Liver (tissue), 9 donors: ENCODE measurements around the gene CDRT15. TPM values are rescaled to one million over a fixed set of nuclear protein-coding genes. Genes with fewer than 3 reads are reported as not detected.

Source experiments
- DNase-seq: peaks from one replicate; pipeline ENCODE4 v3.0.0-alpha.2; 2017; ENCODE audit warnings: low spot score
- H3K27ac ChIP-seq, 2 donors: one replicate each; pipeline ENCODE4 v1.7.0; 2013; ENCODE audit warnings: inconsistent platforms in 2 of 2, low read length in 2 of 2, control low read depth in 1 of 2, low read depth in 1 of 2, mild to moderate bottlenecking in 1 of 2
- H3K27me3 ChIP-seq, 4 donors: one replicate each; pipeline versions ENCODE4 v1.6.1 to v1.7.0; 2013; ENCODE audit warnings: low read length in 3 of 4, inconsistent platforms in 1 of 4, mild to moderate bottlenecking in 1 of 4, moderate library complexity in 1 of 4; ENCODE audit not compliant: control insufficient read depth in 4 of 4, insufficient read depth in 4 of 4
- H3K36me3 ChIP-seq, 4 donors: one replicate each; pipeline versions ENCODE4 v1.6.1 to v1.7.0; 2013; ENCODE audit warnings: low read length in 3 of 4, mild to moderate bottlenecking in 3 of 4, low read depth in 1 of 4, moderate library complexity in 1 of 4; ENCODE audit not compliant: control insufficient read depth in 4 of 4, insufficient read depth in 3 of 4
- H3K4me1 ChIP-seq, 4 donors: one replicate each; pipeline versions ENCODE4 v1.6.1 to v1.7.0; 2013; ENCODE audit warnings: low read length in 3 of 4, mild to moderate bottlenecking in 3 of 4, moderate library complexity in 1 of 4; ENCODE audit not compliant: control insufficient read depth in 4 of 4, insufficient read depth in 4 of 4
- H3K4me3 ChIP-seq, 3 donors: one replicate each; pipeline versions ENCODE4 v1.6.1 to v1.7.0; 2013; ENCODE audit warnings: low read length in 3 of 3, control low read depth in 1 of 3, low read depth in 1 of 3, mild to moderate bottlenecking in 1 of 3
- H3K9ac ChIP-seq, 2 donors: one replicate each; pipeline ENCODE4 v1.7.0; 2013; ENCODE audit warnings: low read length in 2 of 2, mild to moderate bottlenecking in 2 of 2, moderate library complexity in 2 of 2, control low read depth in 1 of 2, low read depth in 1 of 2
- H3K9me3 ChIP-seq, 4 donors: one replicate each; pipeline versions ENCODE4 v1.6.1 to v1.7.0; 2013; ENCODE audit warnings: low read length in 3 of 4; ENCODE audit not compliant: control insufficient read depth in 4 of 4
- ATF3 ChIP-seq: IDR thresholded peaks from 2 replicates; pipeline ENCODE4 v1.6.1; 2016; ENCODE audit warnings: antibody characterized with exemption
- EGR1 ChIP-seq, 2 donors: IDR thresholded peaks; 2 replicates each; pipeline ENCODE4 v1.6.1; 2016 to 2018; ENCODE audit warnings: antibody characterized with exemption in 2 of 2, low read depth in 2 of 2
- FOXA1 ChIP-seq: IDR thresholded peaks from 2 replicates; pipeline ENCODE4 v1.6.1; 2016; ENCODE audit warnings: antibody characterized with exemption
- GABPA ChIP-seq, 2 donors: IDR thresholded peaks in 1 of 2; conservative IDR thresholded peaks in 1 of 2; 2 replicates each; pipeline ENCODE4 v1.6.1; 2016; ENCODE audit warnings: antibody characterized with exemption in 2 of 2, mild to moderate bottlenecking in 1 of 2, moderate library complexity in 1 of 2
- HNF4A ChIP-seq, 2 donors: conservative IDR thresholded peaks; 2 replicates each; pipeline ENCODE4 v1.6.1; 2016; ENCODE audit warnings: antibody characterized with exemption in 2 of 2, mild to moderate bottlenecking in 2 of 2
- JUND ChIP-seq, 2 donors: IDR thresholded peaks; 2 replicates each; pipeline ENCODE4 v1.6.1; 2016; ENCODE audit warnings: antibody characterized with exemption in 2 of 2
- MAX ChIP-seq: IDR thresholded peaks from 2 replicates; pipeline ENCODE4 v1.6.1; 2016; ENCODE audit warnings: antibody characterized with exemption
- RAD21 ChIP-seq, 2 donors: IDR thresholded peaks; 2 replicates each; pipeline ENCODE4 v1.6.1; 2016; ENCODE audit warnings: antibody characterized with exemption in 2 of 2, mild to moderate bottlenecking in 2 of 2
- RXRA ChIP-seq, 2 donors: IDR thresholded peaks; 2 replicates each; pipeline ENCODE4 v1.6.1; 2017 to 2018; ENCODE audit warnings: antibody characterized with exemption in 2 of 2, mild to moderate bottlenecking in 1 of 2
- SP1 ChIP-seq: IDR thresholded peaks from 2 replicates; pipeline ENCODE4 v1.6.1; 2018; ENCODE audit warnings: antibody characterized with exemption, mild to moderate bottlenecking
- YY1 ChIP-seq: IDR thresholded peaks from 2 replicates; pipeline ENCODE4 v1.6.1; 2016; ENCODE audit warnings: antibody characterized with exemption, mild to moderate bottlenecking
- ZBTB33 ChIP-seq: IDR thresholded peaks from 2 replicates; pipeline ENCODE4 v1.6.1; 2016; ENCODE audit warnings: antibody characterized with exemption
- WGBS: extraction: QIAGEN DNeasy Blood & Tissue Kit; methylation state at CpG from one replicate; pipeline ENCODE4 v1.1.7; 2013; 5-methylcytosine and 5-hydroxymethylcytosine counted together
- polyA plus RNA-seq, 2 donors: library from polyadenylated mRNA; stranded (reverse) in 1 of 2; unstranded in 1 of 2; fragments of 200-250 nt in 1 of 2; fragments of >200 nt in 1 of 2; fragmentation: Nextera tagmentation in 1 of 2; extraction: Ambion mirVana in 1 of 2; gene quantifications; one replicate each; pipeline versions ENCODE4 v1.2.1 to v1.2.3, GENCODE V29; 2013 to 2015
- total RNA-seq, 2 donors: library from RNA; depleted of rRNA; stranded (reverse); fragments of >200 nt; gene quantifications; one replicate each; pipeline ENCODE4 v1.2.3, GENCODE V29; 2014
- TF ChIP-seq, protein P1 (sequence below): IDR thresholded peaks from 2 replicates; pipeline ENCODE4 v1.6.1; 2016; ENCODE audit warnings: antibody characterized with exemption, mild to moderate bottlenecking
- donor health status: healthy.
- donor health status: healthy.
- donor health status: healthy.
- donor health status: healthy.
- donor health status: healthy.

CDRT15 gene
- total and polyA plus RNA-seq, 4 donors, result 0.40 TPM; not detected in 3

DNA sequence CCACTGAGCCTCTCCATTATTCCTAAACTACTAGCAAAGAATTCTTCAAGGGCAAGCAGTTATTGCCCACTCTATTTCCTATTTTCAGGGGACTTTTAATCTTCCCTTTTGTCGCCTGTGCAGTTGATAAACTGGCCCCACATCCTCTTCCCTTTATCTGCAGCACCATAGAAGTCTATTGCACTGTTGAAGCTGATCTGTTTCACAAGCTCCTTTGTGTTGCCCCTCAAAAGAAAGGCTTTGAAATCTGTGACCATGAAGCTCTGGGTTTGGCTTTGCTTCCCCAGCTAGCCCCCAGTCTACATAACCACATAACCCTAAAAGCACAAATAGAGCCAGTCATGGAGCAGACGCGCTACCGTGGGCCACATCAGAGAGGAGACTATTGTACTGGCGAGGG, 37.1 kb downstream of the CDRT15 start:
- H3K4me3 ChIP-seq, result no peak overlapping the region
- no peaks in the 10 kb centered on the region for H3K4me1 ChIP-seq
- TF ChIP-seq SP1 (no peak), ATF3 (no peak), MAX (no peak), ZBTB33 (no peak), RXRA (IDR thresholded peaks at IDR 0.05) (no peak), GABPA (IDR thresholded peaks at IDR 0.05 in 1 of 2, conservative IDR thresholded peaks at IDR 0.05 in 1 of 2) (no peak), JUND (IDR thresholded peaks at IDR 0.05) (no peak)
- TF ChIP-seq, protein P1, sequence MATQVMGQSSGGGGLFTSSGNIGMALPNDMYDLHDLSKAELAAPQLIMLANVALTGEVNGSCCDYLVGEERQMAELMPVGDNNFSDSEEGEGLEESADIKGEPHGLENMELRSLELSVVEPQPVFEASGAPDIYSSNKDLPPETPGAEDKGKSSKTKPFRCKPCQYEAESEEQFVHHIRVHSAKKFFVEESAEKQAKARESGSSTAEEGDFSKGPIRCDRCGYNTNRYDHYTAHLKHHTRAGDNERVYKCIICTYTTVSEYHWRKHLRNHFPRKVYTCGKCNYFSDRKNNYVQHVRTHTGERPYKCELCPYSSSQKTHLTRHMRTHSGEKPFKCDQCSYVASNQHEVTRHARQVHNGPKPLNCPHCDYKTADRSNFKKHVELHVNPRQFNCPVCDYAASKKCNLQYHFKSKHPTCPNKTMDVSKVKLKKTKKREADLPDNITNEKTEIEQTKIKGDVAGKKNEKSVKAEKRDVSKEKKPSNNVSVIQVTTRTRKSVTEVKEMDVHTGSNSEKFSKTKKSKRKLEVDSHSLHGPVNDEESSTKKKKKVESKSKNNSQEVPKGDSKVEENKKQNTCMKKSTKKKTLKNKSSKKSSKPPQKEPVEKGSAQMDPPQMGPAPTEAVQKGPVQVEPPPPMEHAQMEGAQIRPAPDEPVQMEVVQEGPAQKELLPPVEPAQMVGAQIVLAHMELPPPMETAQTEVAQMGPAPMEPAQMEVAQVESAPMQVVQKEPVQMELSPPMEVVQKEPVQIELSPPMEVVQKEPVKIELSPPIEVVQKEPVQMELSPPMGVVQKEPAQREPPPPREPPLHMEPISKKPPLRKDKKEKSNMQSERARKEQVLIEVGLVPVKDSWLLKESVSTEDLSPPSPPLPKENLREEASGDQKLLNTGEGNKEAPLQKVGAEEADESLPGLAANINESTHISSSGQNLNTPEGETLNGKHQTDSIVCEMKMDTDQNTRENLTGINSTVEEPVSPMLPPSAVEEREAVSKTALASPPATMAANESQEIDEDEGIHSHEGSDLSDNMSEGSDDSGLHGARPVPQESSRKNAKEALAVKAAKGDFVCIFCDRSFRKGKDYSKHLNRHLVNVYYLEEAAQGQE, result no peak
- no peak overlapping the region for H3K9ac ChIP-seq
- 96% methylated on average over 5 of the region's 5 CpGs for WGBS
- no peak overlapping the region for H3K27ac ChIP-seq
- H3K9me3 ChIP-seq, result no peaks in the 10 kb centered on the region
- DNase-seq, result no peak
- H3K36me3 ChIP-seq, result peaks cover 0 to 5% (median 0%) of the 10 kb centered on the region in 4 donors
- H3K27me3 ChIP-seq, result no peaks in the 10 kb centered on the region

DNA sequence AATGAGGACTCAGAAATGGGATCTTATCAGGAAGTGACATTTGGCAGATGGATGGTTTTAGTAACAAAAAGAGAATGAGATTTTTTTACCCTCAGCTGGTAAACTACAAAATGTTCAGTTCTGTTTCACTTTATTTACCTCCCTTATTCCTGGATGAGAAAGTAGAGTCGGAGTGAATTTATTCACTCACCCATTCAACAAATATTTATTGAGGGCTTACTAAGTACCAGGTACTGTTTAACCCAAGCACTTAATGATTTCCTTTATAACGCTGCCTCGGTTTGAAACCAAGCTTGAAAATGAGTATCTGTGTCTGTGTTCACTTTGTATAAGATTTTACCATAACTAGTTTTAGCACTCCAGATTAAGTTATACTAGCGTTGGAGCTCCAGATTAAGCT, 38.1 kb downstream of the CDRT15 start:
- 84% methylated on average over 4 of the region's 4 CpGs for WGBS
- DNase-seq, result no peak
- no peaks in the 10 kb centered on the region for H3K4me1 ChIP-seq
- H3K27ac ChIP-seq, result no peak overlapping the region
- no peaks in the 10 kb centered on the region for H3K27me3 ChIP-seq
- TF ChIP-seq ATF3 (no peak), HNF4A (conservative IDR thresholded peaks at IDR 0.05) (no peak), FOXA1 (no peak), GABPA (IDR thresholded peaks at IDR 0.05 in 1 of 2, conservative IDR thresholded peaks at IDR 0.05 in 1 of 2) (no peak), RXRA (IDR thresholded peaks at IDR 0.05) (no peak)
- H3K9me3 ChIP-seq, result no peaks in the 10 kb centered on the region
- H3K36me3 ChIP-seq, result peaks cover 0 to 3% (median 0%) of the 10 kb centered on the region in 4 donors
- no peak overlapping the region for H3K9ac ChIP-seq
- no peak overlapping the region for H3K4me3 ChIP-seq

DNA sequence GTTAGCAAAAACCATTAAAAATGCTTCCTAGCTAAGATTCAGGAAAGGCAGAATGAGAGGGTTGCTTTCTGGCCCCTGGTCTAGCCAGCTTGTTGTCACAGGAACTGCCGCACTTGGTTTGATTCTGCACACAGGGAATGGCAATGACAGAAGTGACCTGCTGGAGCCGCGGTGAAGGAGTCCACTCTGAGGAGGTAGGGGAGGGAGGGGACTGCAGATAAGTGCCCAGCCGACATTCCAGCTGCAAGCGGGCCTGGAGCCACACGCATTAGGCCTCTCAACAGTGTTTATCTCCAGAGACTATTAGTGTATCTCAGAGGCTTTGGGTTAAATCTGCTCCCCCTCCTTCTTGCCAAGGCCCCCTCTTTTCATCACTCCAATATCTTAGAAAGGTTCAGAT, 38.6 kb downstream of the CDRT15 start:
- no peaks in the 10 kb centered on the region for H3K27me3 ChIP-seq
- H3K9ac ChIP-seq, result no peak overlapping the region
- no peaks in the 10 kb centered on the region for H3K9me3 ChIP-seq
- DNase-seq, result no peak
- H3K4me3 ChIP-seq, result no peak overlapping the region
- peaks cover 0 to 3% (median 0%) of the 10 kb centered on the region in 4 donors for H3K36me3 ChIP-seq
- WGBS, result 80% methylated on average over 6 of the region's 6 CpGs
- no peak overlapping the region for H3K27ac ChIP-seq
- no peaks in the 10 kb centered on the region for H3K4me1 ChIP-seq
- TF ChIP-seq YY1 (no peak), ZBTB33 (no peak), ATF3 (no peak), RAD21 (IDR thresholded peaks at IDR 0.05) (no peak), EGR1 (IDR thresholded peaks at IDR 0.05; ENCODE audit: low read depth in 2 of 2) (no peak), GABPA (IDR thresholded peaks at IDR 0.05 in 1 of 2, conservative IDR thresholded peaks at IDR 0.05 in 1 of 2) (no peak)
- TF ChIP-seq, protein P1, result no peak
